Activated CD8-positive, alpha-beta memory T cell treated with anti-CD3 and anti-CD28 coated beads, Interleukin-2, amount 50 U/mL, for 48 hours (primary cell): ENCODE measurements around the gene SLK.

Experiments
- DNase-seq: peaks from one replicate; pipeline ENCODE4 v3.0.0-alpha.2; 2020

The SLK gene

DNA sequence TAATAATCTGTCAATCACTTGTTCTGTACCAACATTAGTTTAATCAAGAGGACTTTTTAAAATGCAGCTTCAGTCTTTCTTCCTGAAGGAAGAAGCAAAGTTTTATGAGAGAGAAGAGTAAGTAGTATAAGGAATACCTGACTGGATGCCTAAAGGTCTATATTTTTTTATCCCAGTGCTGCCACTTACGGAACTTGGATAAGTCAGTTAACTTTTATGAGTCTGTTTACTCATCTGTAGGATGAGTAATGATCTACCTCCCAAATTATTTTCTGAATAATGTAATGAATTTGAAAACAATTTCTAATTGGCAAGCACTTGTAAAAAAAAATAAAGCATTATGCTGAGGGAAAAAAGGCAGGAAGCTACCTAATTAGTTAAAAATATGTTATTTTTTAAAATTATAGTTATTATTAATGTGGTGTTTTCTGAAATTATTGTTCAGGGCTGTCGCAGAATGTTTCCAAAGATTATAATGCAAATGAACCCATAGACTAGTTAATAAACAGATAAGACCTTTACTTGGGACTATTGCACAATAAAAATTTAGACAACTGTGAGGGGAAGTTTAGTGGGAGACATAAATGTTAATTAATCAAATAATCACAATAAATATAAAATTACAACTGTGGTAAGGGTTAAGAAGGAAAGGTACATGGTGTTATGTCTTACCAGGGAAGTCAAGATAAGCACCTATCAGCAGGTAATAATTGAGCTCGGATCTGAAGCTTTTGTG lies 24.6 kb downstream of the SLK start:
- DNase-seq = no peak

- DNase-seq = no peak
These were observed 28.2 kb downstream of the SLK start for GRCh38 chr10:103995134-103995533.

GRCh38 chr10:103998805-103999204 lies 31.9 kb downstream of the SLK start:
- DNase-seq = no peak

DNA sequence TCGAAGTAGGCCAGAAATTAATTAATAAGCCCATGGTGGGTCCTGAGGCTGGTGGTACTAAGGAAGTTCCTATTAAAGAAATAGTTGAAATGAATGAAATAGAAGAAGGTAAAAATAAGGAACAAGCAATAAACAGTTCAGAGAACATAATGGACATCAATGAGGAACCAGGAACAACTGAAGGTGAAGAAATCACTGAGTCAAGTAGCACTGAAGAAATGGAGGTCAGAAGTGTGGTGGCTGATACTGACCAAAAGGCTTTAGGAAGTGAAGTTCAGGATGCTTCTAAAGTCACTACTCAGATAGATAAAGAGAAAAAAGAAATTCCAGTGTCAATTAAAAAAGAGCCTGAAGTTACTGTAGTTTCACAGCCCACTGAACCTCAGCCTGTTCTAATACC lies 36.0 kb downstream of the SLK start:
- no peak for DNase-seq

GRCh38 chr10:104005172-104005863 lies 38.4 kb downstream of the SLK start:
- no peak for DNase-seq

DNA sequence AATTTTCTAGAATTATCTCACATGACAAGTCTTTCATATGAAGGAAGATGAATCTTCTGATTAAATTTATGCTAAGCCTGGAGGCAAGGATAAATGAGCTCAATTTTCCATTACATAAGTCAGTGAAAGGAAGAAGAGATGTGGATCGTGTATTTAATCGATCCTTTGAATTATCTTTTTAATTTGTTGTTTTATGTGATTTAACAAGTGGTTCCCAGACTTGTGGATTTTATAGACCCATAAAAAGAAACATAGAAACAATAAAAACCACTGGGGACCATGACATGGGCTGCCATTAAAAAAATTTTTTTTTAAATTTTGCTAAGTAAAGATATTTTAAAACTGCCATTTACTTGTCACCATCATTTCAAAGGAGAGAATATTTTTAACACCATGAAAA lies 45.0 kb downstream of the SLK start:
- no peak for DNase-seq

GRCh38 chr10:104013489-104013888 lies 46.5 kb downstream of the SLK start:
- DNase-seq = no peak

DNA sequence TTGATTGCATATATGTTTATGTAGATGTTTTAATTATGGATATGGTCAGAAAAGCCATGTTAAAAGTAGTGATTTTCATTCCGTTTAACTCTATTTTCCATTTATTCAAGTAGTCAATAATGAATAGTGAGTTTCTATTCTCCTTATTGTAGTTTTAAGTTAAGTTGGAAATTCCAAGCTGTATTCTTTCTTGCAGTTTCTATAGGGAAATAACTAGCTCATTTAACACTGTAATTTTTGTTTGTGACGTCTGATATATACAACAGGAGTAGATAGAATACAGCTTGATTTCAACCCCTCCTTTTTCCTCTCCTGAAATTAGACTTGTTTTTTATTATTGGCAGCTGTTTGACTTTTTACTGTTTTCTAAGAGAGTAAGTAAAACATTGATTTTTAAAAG lies 47.2 kb downstream of the SLK start:
- DNase-seq = no peak

DNA sequence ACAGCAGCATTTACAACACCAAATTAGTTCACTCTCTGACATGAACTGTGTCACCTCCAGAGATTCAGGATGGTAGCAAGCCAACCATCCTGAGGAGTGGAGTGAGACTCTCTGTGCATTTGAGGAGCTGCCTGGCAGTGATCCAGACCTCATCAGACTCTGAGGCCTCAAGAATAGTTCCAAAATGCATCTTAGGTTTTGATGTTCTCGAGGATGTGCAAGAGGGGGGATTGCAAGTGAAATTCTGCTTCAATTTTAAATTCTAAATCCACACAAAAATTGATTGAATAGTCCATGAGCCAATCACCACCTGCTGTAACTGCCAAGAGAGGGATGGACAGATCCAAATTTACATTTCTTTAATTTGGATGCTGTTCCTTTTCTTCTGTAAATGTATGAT lies 49.7 kb downstream of the SLK start:
- no peak for DNase-seq

- no peak for DNase-seq
These were observed 51.5 kb downstream of the SLK start for GRCh38 chr10:104018471-104018870.

DNA sequence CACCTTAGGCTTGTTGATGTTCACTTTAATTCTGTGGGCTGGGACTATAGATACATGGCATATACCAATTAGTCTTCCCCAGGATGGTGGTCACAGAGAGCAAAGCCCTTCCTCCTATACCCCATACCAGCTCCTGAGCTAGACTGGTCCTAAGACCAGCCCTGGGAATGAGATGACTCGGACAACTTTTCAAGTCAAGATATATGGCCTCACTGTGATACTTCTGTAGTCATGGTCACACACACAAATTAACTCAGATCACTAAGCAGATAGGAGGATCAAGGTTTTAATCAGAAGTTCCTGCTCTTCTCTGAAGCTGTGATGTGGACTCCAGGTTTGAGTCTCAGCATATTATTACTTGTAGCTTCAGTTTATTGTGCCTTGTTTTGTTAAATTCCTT lies 53.1 kb downstream of the SLK start:
- DNase-seq = no peak

- DNase-seq = no peak
These were observed 54.3 kb downstream of the SLK start for GRCh38 chr10:104021246-104021645.

- DNase-seq = no peak
These were observed 55.1 kb downstream of the SLK start for GRCh38 chr10:104022026-104022425.

DNA sequence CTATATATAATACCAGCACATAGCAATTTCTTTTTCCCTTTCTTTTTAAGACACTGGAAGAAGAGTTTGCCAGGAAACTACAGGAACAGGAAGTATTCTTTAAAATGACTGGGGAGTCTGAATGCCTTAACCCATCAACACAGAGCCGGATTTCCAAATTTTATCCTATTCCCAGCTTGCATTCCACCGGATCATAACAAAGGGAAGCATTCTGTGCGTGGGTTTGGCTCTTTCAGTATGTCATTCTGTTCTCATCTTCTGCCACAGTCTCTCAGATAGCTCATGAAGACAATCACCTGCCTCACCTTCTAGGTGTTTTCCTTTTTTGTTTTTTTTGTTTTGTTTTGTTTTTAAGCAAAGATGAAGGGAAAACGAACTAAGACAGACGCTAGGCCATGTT lies 58.6 kb downstream of the SLK start:
- no peak for DNase-seq

DNA sequence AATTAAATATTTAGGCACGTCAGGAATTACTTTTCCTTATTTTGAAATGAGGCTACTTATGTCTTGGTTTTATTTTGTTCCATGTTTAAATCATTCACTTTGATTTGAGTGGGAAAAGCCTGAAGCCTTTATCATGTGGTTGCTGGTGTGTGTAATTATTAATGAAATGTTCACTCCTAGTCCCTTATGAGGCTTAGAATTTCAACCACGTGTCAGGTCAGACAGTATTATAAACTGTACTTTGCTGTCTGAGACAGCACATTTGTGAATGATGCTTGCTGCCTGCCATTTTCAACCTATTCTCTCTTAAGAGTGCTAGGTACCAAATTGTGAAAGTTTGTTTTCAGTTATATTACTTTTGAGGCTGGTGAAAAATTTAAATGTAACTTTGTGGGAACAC lies 59.8 kb downstream of the SLK start:
- DNase-seq = no peak

- no peak for DNase-seq
These were observed 61.2 kb downstream of the SLK start for GRCh38 chr10:104028146-104028545.

DNA sequence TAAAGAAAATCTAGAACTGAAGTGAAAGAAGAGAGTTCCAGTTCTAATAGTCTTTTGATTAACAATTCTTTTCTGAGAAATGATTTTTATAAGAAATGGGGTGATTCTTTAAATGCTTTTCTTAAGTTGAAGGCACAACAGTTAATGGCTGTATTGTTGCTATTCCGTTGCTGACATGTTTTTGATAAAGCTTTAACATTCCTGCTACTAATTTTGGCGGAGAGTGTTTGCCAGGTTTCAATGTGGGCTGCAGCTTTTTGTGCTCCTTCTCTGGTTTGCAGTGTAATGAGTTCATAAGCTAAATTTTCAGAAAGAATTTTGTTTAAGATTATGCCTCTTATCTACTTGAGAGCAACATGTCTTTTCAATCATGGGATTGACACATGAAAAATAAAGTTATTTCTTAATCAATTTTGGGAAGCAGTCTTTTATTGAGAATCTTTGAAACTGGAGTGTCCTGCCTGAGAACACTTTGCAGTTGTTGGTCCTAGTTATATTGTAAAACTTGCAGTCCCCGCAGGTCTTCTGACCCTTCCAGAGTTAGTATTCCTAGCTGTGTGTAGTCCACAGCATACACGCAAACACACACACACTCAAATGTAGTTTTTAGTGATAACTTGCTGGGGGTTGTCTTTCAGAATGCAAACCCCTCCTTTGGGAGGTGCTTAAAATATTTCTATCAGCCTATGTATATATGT lies 62.0 kb downstream of the SLK start:
- DNase-seq = no peak

- no peak for DNase-seq
These were observed 62.6 kb downstream of the SLK start for GRCh38 chr10:104029521-104029860.

- no peak for DNase-seq
These were observed 64.7 kb downstream of the SLK start for GRCh38 chr10:104031631-104032030.

- no peak for DNase-seq
These were observed 65.3 kb downstream of the SLK start for GRCh38 chr10:104032144-104032775.

- DNase-seq = no peak
These were observed 66.5 kb downstream of the SLK start for GRCh38 chr10:104033401-104033930.

DNA sequence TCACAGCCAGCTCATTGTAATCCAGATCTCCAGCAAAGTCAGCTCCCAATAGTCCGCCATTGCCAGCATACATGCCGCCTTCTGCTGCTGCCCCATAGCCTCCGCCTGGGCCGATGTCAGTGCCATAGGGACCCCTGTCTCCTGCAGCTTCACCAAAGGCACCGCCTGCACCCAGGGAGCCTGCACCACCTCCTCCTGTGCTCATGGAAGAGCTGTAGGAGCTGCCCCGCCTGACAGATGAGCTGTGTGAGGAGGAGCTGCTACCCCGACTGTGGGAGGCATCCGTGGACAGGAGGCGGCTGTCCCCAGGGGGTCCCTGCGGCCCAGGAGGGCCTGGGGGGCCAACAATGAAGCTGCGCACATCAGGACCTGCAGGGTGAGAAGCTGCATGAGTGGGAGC lies 67.0 kb downstream of the SLK start:
- DNase-seq = no peak

- DNase-seq = no peak
These were observed 67.7 kb downstream of the SLK start for GRCh38 chr10:104034401-104035193.
